ENCODE results near the gene AJM1. TPM values are rescaled to one million over a fixed set of nuclear protein-coding genes. Genes with fewer than 3 reads are reported as not detected.

Gene AJM1
- total RNA-seq, 2 experiments from 2014 or later = 3.8 to 4.2 TPM

- Mint-ChIP-seq H3K27me3 (no peaks in the 10 kb centered on the region), H3K36me3 (peaks cover 26% of the 10 kb centered on the region), H3K4me3 (no peak overlapping the region), H3K4me1 (ENCODE audit: low read depth) (peaks cover 19% of the 10 kb centered on the region), H3K27ac (no peak overlapping the region), H3K9me3 (no peaks in the 10 kb centered on the region)
- intact Hi-C loops (cut with micrococcal nuclease) = no loop called here
- no peak for DNase-seq
- ChIA-PET POLR2A (interaction anchor here (0.6 to 1.2 kb wide), 3 partner anchors 20 to 160 kb away, joined by 3 to 4 read pairs (median 3); no protein-coding TSS in a partner anchor), CTCF (interaction anchor here (2.6 kb wide), 1 partner anchor 28 kb away, joined by 12 read pairs; the partner anchor contains the start of gene AJM1)
These were observed 27.4 kb upstream of the AJM1 start for GRCh38 chr9:136814725-136815421.

GRCh38 chr9:136815422-136815782 is 26.9 kb upstream of the AJM1 start:
- peaks cover 22% of the 10 kb centered on the region for H3K36me3 Mint-ChIP-seq
- peaks cover 15% of the 10 kb centered on the region for H3K4me1 Mint-ChIP-seq (ENCODE audit: low read depth)
- H3K9me3 Mint-ChIP-seq = no peaks in the 10 kb centered on the region
- ChIA-PET POLR2A (interaction anchor here (1.2 kb wide), 1 partner anchor 20 kb away, joined by 4 read pairs; no protein-coding TSS in a partner anchor), CTCF (interaction anchor here (1.3 to 2.6 kb wide), 2 partner anchors 27 to 46 kb away, joined by 3 to 12 read pairs; partner anchors contain the start of gene AJM1)
- no peak overlapping the region for H3K4me3 Mint-ChIP-seq
- no peak overlapping the region for H3K27ac Mint-ChIP-seq
- no peak for DNase-seq
- intact Hi-C loops (cut with micrococcal nuclease) = no loop called here
- no peaks in the 10 kb centered on the region for H3K27me3 Mint-ChIP-seq

- Mint-ChIP-seq H3K4me3 (no peak overlapping the region), H3K27me3 (no peaks in the 10 kb centered on the region), H3K27ac (no peak overlapping the region), H3K4me1 (ENCODE audit: low read depth) (peaks cover 2% of the 10 kb centered on the region), H3K36me3 (peaks cover 13% of the 10 kb centered on the region), H3K9me3 (no peaks in the 10 kb centered on the region)
- CTCF ChIA-PET = interaction anchor here (0.6 to 1.6 kb wide), 3 partner anchors 13 to 21 kb away, joined by 3 to 8 read pairs (median 5); partner anchors contain the start of genes AJM1 and RABL6
- no peak for DNase-seq
- intact Hi-C loops (cut with micrococcal nuclease) = no loop called here
- POLR2A ChIA-PET = no interaction called here
These were observed 21.1 kb upstream of the AJM1 start for GRCh38 chr9:136820971-136821825.

- Mint-ChIP-seq H3K27me3 (no peaks in the 10 kb centered on the region), H3K4me3 (no peak overlapping the region), H3K36me3 (peaks cover 12% of the 10 kb centered on the region), H3K4me1 (ENCODE audit: low read depth) (peaks cover 2% of the 10 kb centered on the region), H3K9me3 (no peaks in the 10 kb centered on the region), H3K27ac (no peak overlapping the region)
- CTCF ChIA-PET = interaction anchor here (1.0 kb wide), 1 partner anchor 20 kb away, joined by 3 read pairs; the partner anchor contains the start of gene AJM1
- intact Hi-C loops (cut with micrococcal nuclease) = no loop called here
- DNase-seq = no peak
- POLR2A ChIA-PET = no interaction called here
These were observed 20.3 kb upstream of the AJM1 start for GRCh38 chr9:136821826-136822544.

- ChIA-PET CTCF (interaction anchor here (0.7 to 1.2 kb wide), 3 partner anchors 11 to 243 kb away, joined by 3 to 6 read pairs (median 3); partner anchors contain the start of gene AJM1), POLR2A (no interaction called here)
- no peaks in the 10 kb centered on the region for H3K9me3 Mint-ChIP-seq
- intact Hi-C loops (cut with micrococcal nuclease) = no loop called here
- no peaks in the 10 kb centered on the region for H3K27me3 Mint-ChIP-seq
- DNase-seq = no peak
- H3K4me1 Mint-ChIP-seq (ENCODE audit: low read depth) = peaks cover 2% of the 10 kb centered on the region
- H3K27ac Mint-ChIP-seq = no peak overlapping the region
- no peak overlapping the region for H3K4me3 Mint-ChIP-seq
- H3K36me3 Mint-ChIP-seq = peaks cover 9% of the 10 kb centered on the region
These were observed 18.9 kb upstream of the AJM1 start for GRCh38 chr9:136823136-136824046.

- intact Hi-C loops (cut with micrococcal nuclease) = no loop called here
- Mint-ChIP-seq H3K4me3 (no peak overlapping the region), H3K9me3 (no peaks in the 10 kb centered on the region), H3K36me3 (peaks cover 16% of the 10 kb centered on the region), H3K4me1 (ENCODE audit: low read depth) (peaks cover 2% of the 10 kb centered on the region), H3K27ac (no peak overlapping the region), H3K27me3 (no peaks in the 10 kb centered on the region)
- POLR2A ChIA-PET = no interaction called here
- DNase-seq = no peak
- CTCF ChIA-PET = no interaction called here
These were observed 17.6 kb upstream of the AJM1 start for GRCh38 chr9:136824496-136825225.

GRCh38 chr9:136825295-136826187 is 16.7 kb upstream of the AJM1 start:
- H3K27me3 Mint-ChIP-seq = no peaks in the 10 kb centered on the region
- peaks cover 2% of the 10 kb centered on the region for H3K4me1 Mint-ChIP-seq (ENCODE audit: low read depth)
- H3K9me3 Mint-ChIP-seq = no peaks in the 10 kb centered on the region
- peaks cover 16% of the 10 kb centered on the region for H3K36me3 Mint-ChIP-seq
- ChIA-PET POLR2A (interaction anchor here (0.6 kb wide), 1 partner anchor 96 kb away, joined by 3 read pairs; no protein-coding TSS in a partner anchor), CTCF (interaction anchor here (1.1 kb wide), 1 partner anchor 16 kb away, joined by 3 read pairs; the partner anchor contains the start of gene AJM1)
- intact Hi-C loops (cut with micrococcal nuclease) = no loop called here
- DNase-seq = no peak
- H3K27ac Mint-ChIP-seq = no peak overlapping the region
- H3K4me3 Mint-ChIP-seq = no peak overlapping the region

- CTCF ChIA-PET = interaction anchor here (0.6 to 1.1 kb wide), 2 partner anchors 16 to 314 kb away, joined by 3 read pairs; partner anchors contain the start of gene AJM1
- intact Hi-C loops (cut with micrococcal nuclease) = no loop called here
- H3K36me3 Mint-ChIP-seq = peaks cover 20% of the 10 kb centered on the region
- no peak overlapping the region for H3K27ac Mint-ChIP-seq
- H3K27me3 Mint-ChIP-seq = no peaks in the 10 kb centered on the region
- no peaks in the 10 kb centered on the region for H3K9me3 Mint-ChIP-seq
- no peak overlapping the region for H3K4me3 Mint-ChIP-seq
- DNase-seq = no peak
- POLR2A ChIA-PET = no interaction called here
- no peaks in the 10 kb centered on the region for H3K4me1 Mint-ChIP-seq (ENCODE audit: low read depth)
These were observed 16.1 kb upstream of the AJM1 start for GRCh38 chr9:136826188-136826541.

- Mint-ChIP-seq H3K4me3 (no peak overlapping the region), H3K27me3 (no peaks in the 10 kb centered on the region), H3K4me1 (ENCODE audit: low read depth) (no peaks in the 10 kb centered on the region), H3K27ac (no peak overlapping the region), H3K36me3 (peaks cover 20% of the 10 kb centered on the region), H3K9me3 (no peaks in the 10 kb centered on the region)
- DNase-seq = no peak
- POLR2A ChIA-PET = no interaction called here
- CTCF ChIA-PET = interaction anchor here (0.6 to 1.1 kb wide), 2 partner anchors 15 to 313 kb away, joined by 3 read pairs; partner anchors contain the start of gene AJM1
- intact Hi-C loops (cut with micrococcal nuclease) = no loop called here
These were observed 15.3 kb upstream of the AJM1 start for GRCh38 chr9:136826703-136827582.

Measured in activated CD4-positive, alpha-beta memory T cell treated with anti-CD3 and anti-CD28 coated beads for 36 hours (primary cell).